ENCODE data around the gene KLHL17.
"Not testable (repeated sequence)": the region's sequence is repeated elsewhere in the genome, so short reads cannot be mapped to it uniquely, and the experiment has no call there.

Gene KLHL17

DNA sequence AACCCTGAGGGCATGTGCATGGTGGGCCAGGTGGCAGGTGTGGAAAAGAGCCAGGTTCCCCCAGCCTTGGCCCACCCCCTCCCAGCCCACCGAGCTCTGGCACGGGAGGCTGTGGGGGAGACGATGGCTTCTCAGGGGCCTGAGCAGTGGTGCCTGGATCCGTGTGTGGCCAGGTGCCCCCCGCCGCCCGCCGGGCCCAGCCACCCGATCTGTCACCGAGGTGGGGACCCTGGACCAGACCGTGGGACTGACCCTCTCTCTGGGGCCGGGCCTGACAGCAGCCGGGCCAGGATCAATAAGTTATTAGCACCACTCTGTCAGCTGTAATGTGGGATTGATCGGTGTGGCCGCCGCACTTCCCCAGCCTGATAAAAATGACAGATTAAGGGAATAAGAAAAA, 22.9 kb upstream of the KLHL17 start:
- no peak for DNase-seq (ENCODE audit: low spot score)

DNA sequence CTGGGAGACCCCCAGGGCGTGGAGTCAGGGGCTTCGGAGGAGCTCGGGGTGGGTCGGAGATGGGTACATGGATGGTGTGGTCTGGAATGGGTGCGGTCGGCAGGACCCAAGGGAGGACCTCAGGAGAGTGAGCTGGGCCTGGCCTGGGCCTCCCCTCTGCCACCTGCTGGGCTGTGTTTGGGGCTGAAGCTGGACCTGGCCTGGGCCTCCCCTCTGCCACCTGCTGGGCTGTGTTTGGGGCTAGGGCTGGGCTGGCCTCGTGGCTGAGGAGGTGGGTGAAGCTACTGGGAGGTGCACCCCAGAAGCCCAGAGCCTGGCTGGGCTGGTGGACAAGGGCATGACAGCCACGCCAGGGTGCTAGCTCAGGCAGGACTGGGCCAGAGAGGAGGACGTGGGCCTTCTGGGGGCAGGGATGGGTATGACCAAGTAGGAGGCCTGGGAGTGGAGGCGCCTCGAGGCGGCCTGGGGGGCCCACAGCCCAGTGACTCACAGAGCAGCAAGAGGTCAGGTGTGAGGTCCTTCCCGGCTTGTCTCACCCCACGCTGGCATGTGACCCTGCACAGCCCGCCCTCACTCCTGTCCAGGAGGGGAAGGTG, 22.2 kb upstream of the KLHL17 start:
- DNase-seq (ENCODE audit: low spot score): no peak

DNA sequence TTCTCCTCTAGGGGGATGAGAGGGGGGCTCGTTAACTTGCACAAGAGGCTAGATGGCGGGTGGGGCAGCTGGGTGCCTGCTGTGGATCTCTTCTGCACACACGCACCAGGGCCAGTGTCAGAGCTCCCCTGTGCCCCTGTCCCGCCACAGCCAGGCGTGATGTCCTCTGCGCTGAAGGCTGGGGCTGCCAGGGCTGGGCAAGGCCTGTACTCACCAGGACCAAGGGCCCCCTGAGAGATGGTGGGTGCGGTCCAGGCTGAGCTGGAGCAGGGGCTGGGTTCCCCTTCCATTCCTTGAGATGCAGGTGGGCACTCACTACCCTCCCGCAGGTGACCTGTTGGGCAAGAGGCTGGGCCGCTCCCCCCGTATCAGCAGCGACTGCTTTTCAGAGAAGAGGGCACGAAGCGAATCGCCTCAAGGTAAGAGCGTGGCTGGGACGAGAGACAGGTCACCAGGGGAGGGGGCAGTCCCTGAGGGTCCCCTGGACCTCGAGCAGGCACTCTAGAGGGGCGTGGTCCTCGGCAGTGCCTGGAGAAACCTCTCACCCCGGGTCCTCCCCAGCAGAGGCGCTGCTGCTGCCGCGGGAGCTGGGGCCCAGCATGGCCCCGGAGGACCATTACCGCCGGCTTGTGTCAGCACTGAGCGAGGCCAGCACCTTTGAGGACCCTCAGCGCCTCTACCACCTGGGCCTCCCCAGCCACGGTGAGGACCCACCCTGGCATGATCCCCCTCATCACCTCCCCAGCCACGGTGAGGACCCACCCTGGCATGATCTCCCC, 21.5 kb upstream of the KLHL17 start:
- no peak for DNase-seq (ENCODE audit: low spot score)

DNA sequence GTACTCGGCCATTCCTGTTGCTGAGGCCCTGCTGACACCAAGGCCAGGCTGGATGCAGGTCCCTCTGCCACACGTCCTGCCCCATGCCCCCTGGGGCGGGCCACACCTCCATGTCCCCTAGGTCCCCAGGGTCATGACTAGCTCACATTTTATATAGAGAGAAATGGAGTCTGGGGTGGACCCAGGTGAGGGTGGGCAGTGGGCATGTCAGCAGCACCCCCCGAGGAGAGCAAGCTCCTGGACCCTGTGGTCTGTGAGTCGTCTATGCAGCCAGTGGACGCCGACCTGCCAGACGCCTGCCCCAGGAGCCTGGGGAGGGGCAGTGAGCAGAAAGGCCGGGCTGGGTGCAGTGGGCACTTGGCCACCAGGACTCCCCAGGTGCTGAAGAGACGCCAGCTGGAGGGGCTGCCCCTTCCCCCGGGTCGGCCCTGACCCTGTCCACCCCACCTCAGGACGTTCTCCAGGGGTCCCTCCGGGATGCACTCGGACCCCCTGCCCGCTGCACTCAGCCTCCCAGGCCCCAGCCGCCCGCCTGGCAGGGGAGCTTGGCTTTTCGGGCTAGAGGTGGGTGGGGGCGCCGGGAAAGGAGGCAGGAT, 20.8 kb upstream of the KLHL17 start:
- no peak for DNase-seq (ENCODE audit: low spot score)

DNA sequence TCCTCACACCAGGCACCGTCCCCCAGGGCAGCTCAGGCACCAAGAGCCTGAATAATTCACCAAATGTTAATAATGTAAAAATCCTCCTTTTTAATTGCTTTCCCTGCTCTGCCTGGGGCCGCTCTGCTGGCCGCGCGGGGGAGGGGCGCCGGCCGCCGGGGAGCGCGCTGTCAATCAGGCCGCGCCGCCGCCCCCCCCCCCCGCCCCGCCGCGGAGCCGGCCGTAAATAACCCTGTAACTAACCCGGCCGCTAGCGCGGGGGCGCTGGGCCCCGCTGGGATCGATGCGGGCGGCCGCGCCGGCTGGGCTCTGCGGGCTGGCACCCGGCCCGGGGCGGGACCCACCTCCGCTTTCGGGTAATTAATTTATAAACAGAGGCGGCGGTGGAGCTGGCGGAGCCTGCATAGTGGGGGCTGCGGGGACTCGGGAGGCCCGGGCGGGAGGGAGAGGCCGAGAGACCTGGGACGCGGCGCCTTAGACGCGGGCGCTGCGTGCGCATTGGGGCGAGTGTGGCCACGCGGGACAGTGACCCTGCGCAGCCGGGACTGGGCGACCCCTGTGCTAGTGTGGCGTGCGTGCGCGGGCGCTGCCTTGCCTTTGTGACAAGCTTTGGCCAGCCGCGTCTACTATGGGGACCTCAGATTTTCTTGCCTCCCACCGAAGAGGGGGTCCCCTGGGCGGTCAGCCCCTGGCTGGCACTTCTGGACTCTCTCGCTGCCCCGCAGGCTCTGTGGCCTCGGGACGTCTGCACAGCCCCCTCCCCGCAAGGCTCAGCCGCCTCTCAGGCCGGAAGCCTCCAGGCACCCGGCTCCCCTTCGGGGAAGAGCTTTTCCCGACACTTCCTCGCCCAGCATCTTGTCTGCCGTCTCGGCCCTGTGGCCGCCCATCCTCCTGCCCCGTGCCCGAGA, 20.0 kb upstream of the KLHL17 start:
- no peak for DNase-seq (ENCODE audit: low spot score)

DNA sequence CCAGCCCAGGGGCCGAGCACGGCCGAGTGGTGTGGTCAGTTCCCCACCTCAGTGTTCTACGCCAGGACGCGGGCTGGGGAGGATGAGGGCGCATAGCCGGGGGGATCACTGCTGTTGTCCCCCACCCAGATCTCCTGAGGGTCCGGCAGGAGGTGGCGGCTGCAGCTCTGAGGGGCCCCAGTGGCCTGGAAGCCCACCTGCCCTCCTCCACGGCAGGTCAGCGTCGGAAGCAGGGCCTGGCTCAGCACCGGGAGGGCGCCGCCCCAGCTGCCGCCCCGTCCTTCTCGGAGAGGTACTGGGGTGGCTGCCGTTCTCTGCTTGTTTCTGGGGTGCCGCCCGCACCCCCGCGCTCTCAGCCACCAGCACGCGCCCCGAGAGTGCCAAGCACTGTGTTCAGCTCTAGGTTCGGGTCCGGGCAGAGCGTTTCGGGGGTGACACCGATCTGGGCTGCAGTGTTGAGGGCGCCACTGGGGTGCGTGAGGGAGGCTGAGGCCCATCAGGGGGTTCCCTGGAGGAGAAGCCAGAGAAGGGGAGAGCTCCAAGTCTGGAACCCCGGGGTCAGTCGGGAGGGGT, 19.3 kb upstream of the KLHL17 start:
- DNase-seq (ENCODE audit: low spot score): no peak

DNA sequence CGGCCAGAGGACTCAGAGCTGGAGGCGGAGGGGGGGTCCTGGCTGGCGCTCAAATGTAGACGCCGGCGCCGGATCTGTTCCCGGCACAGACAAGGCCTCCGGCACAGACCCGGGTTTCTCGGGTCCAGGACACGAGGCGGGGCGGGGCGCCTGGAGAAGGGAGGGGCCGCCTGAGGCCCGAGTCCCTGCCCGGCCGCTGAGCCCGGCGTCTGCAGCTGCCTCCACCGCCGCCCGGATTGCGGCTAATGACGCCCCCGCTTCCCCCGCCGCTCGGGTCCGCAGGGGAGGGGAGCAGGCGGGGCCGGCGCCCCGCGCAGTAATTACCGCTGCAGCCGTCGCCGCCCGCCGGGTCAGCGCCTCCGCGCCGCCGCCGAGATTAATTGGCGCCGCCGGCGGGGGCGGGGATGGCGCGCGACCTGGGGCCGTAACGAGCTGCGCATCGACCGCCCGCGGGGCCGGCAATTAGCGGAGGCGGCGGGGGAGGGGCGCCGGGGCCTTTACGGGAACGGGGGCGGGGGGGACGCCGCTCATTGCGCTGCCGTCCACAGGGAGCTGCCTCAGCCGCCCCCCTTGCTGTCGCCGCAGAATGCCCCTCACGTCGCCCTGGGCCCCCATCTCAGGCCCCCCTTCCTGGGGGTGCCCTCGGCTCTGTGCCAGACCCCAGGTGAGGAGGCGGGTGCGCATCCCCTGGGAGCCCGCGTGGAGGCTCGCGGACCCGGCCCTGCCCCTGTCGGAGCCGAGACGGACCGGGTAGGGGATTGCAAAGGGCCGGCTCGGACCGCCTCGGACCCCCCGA, 18.6 kb upstream of the KLHL17 start:
- no peak for DNase-seq (ENCODE audit: low spot score)

DNA sequence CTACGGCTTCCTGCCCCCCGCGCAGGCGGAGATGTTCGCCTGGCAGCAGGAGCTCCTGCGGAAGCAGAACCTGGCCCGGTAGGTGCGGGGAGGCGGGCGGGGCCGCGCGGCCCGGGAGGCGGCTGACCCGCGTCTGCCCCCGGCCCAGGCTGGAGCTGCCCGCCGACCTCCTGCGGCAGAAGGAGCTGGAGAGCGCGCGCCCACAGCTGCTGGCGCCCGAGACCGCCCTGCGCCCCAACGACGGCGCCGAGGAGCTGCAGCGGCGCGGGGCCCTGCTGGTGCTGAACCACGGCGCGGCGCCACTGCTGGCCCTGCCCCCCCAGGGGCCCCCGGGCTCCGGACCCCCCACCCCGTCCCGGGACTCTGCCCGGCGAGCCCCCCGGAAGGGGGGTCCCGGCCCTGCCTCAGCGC, 18.0 kb upstream of the KLHL17 start:
- DNase-seq (ENCODE audit: low spot score): no peak

DNA sequence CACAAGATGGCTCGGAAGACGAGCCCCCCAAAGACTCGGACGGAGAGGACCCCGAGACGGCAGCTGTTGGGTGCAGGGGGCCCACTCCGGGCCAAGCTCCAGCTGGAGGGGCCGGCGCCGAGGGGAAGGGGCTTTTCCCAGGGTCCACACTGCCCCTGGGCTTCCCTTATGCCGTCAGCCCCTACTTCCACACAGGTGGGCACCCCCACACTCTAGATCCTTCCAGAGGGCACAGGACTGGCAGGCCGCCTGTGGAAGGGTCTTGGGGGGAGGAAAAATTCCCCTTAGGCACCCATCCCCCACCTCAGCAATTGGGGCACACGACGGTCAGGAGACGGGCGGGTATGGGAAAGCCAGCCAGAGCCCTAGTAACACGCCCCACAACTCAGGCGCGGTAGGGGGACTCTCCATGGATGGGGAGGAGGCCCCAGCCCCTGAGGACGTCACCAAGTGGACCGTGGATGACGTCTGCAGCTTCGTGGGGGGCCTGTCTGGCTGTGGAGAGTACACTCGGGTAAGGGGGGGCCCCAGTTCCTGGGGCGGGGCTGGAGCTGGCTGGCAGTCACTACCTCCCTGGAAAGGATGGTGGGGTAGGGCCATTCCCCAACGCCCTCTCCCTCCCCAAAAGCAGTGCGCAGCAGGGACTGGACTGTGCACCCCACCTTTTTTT, 17.4 kb upstream of the KLHL17 start:
- no peak for DNase-seq (ENCODE audit: low spot score)

DNA sequence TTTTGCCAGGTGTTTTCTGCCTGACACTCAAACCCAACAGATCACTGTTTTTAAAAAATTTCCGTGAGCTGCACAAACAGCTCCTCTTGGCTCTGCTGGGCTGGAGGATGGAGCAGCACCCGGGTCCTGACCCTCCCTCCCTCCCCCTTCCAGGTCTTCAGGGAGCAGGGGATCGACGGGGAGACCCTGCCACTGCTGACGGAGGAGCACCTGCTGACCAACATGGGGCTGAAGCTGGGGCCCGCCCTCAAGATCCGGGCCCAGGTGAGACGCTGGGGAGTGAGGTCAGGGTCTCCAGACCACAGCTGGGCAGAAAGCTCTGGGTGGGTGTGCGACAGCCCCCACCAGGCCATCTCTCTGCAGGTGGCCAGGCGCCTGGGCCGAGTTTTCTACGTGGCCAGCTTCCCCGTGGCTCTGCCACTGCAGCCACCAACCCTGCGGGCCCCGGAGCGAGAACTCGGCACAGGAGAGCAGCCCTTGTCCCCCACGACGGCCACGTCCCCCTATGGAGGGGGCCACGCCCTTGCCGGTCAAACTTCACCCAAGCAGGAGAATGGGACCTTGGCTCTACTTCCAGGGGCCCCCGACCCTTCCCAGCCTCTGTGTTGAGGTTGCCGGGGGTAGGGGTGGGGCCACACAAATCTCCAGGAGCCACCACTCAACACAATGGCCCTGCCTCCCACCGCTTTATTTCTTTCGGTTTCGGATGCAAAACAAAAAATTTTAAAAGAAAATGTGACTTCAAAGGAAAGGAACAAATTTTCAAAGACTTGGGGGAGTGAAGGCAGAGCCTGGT, 16.6 kb upstream of the KLHL17 start:
- no peak for DNase-seq (ENCODE audit: low spot score)

DNA sequence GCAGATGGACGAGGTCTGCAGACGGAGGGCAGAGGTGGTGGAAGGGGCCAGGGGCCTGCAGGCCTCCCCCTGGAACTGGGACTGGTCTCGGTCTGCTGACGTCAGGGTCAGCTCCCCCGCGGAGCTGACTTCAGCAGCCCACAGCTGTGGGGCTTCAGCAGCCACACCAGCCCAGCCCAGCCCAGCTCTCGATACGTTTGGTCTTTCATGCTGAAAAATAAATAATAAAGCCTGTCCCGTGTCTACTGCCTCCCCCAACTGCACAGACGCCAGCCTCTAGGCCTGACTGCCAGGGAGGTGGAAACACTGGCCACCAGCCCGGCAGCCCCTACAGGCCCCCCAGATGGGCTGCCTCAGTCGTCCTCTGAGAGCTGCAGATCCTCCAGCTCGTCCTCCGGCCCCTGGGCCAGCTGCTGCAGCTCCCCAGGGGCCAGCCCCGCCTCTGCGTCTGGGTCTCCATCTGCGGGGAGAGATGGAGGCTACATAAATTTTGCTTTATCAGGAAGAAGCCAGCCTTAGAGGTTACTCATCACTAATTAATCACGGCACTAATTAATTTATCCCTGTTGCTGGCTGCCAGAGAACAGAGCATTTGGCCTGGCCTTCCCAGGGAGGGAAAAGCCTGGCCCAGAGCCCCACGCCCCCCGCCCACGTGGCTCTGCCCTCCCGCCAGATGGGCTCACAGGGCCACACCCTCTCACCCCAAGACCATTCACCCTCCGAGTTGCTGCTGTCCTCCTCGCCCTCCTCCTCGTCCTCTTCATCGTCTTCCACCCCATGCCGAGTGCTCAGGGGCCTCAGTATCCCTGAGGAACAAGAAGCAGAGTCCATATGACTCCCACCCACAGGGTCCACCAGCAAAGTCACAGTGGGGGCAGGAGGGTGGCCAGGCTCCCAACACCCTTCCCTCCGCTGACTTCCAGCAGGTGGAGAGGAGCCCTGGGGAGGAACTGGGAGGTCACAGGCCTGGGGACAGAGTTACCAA, 15.8 kb upstream of the KLHL17 start:
- DNase-seq (ENCODE audit: low spot score): no peak

DNA sequence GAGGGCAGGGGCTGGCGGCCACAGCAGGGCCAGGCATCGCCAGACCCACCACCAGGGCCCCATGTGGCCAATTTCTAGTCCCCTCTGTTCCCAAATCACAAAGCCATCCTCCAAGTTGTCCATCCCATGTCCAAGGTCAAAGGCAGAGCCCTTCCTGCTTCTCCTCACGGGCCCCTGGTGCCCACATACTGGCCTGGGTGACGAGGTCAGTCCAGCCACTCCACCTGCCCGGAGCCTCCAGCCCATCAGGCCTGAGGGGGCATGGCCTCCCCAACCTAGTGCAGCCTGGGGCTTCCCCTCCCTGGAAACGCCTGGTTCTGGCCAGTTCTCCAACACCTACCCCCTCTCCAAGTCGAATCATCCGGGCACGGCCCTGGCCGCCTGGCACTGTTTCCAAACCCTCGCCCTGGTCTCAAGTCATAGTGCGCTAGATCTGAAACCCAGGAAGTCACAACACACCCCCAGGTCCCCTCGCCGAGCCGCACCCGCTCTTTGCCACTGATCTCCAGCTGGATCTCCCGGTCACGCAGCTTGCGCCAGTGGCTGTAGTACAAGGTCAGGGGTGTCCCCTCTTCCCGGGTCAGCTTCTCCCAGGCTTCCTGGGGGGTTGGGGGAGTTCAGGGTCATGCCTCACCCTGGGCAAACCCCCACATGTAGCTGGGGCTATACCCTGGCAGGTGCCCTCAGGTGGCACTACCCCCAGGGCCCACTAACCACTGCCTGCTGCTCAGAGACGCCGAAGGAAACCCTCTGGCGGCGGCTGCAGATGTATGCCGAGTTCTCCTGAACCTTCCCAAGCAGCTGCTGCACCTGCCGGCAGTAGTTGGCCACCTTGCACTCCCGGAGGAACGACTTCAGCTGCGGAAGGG, 14.5 kb upstream of the KLHL17 start:
- DNase-seq (ENCODE audit: low spot score): no peak

DNA sequence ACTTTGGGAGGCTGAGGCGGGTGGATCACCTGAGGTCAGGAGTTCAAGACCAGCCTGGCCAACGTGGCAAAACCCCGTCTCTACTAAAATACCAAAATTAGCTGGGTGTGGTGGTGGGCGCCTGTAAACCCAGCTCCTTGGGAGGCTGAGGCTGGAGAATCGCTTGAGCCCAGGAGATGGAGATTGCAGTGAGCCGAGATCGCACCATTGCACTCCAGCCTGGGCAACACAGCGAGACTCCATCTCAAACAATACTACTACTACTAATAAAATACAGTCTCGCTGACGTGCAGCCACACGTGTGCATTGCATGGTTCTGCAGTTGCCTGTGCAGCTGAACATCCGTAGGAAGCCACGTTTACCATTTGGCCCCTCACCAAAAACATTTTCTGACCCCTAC, 13.6 kb upstream of the KLHL17 start:
- not testable (repeated sequence) for DNase-seq (ENCODE audit: low spot score)

DNA sequence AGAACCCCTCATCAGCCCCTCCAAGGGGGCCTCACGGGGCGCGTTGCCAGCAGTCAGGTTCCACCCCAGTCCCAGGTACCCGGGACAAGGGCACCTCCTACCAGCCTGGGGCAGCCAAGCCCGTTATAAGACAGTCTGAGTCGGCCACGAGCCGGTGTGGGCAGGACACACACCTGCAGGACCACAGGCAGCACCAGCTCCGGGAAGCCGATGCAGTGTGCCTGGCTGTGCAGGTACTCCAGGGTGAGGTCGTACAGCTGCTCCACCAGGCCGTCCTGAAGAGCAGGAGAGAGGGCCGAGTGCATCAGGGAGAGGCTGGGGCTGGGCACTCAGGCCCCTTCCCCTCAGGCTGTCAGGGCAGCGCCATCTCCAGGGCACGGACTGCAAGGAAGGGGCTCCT, 12.4 kb upstream of the KLHL17 start:
- no peak for DNase-seq (ENCODE audit: low spot score)

DNA sequence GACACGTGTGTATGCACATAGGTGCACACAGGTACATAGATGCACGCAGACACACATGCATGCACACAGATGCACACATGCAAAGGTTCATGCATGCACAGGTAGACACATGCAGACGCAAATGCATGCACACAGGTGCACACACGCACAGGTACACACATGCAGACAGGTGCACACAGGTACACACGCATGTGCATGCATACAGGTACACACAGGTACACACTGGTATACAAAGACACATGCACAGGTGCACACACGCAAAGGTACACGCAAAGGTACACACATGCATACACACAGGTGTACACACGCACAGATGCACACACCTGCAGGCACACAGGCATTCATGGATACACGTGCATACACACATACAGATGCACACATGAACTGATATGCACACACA, 10.1 kb upstream of the KLHL17 start:
- DNase-seq (ENCODE audit: low spot score): no peak

DNA sequence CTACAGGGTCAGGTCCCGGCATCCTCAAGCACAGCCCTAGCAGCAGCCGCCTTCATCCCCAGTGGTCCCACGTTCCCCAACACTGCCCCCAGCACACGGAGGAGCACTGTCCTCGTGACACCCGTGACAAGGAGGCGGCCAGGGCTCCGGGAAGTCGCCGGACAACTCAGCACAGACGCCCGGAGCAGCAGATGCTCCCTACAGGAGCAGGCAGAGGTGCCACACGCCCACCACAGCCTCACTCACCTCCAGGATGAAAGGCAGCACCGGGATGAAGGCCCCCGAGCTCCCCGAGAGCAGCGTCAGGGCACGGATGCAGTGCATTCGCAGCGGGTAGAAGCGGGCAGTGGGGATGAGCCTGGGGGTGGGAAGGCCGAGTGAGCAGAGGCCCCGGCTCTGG, 9.5 kb upstream of the KLHL17 start:
- DNase-seq (ENCODE audit: low spot score): no peak

DNA sequence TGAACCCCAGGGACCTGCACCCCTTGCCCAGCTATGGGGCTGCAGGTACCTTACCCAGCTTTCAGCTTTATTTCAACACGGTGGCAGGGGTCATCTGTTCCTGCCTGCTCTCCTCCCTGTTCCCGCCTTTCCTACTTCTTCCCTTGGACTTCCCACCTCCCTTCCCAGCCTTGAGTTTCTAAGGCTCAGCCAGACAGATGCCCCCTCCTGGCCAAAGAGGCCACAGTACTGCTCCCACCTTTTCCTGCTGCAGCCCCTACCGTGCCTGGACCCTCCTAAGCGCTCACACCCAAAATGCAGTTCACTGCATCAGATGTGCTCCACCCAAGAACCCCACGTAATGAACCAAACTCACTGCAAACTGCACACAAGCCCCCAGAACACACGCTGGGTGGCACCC, 9.0 kb upstream of the KLHL17 start:
- DNase-seq (ENCODE audit: low spot score): no peak

DNA sequence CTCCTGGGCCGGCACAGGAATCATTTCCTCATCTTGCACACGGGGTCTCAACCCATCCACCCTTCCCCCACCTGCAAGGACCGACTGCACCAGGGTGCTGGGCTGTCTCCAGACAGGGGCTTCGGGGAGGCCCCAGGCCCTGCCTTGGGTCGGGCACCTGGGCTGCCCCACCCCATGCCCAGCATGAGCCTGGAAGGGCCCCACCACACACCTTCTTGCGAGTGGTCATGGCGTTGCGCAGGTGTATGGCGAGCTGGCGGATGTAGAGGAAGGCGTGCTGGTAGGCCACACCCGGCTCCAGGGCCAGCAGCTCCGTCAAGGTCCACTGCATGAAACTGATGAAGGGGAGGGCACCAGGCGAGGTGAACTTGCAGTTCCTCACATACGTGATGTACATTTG, 8.2 kb upstream of the KLHL17 start:
- no peak for DNase-seq (ENCODE audit: low spot score)
